Suprapubic skin (tissue), 4 donors: Measurements from ENCODE around the gene CAMTA1. TPM values are rescaled to one million over a fixed set of nuclear protein-coding genes. Genes with fewer than 3 reads are reported as not detected.

Experiments used
- DNase-seq, 2 donors: peaks; one replicate each; pipeline ENCODE4 v3.0.0-alpha.2; 2019; ENCODE audit warnings: low spot score in 2 of 2
- H3K27ac ChIP-seq: fragments of 200-600 bp; sonication (generic); one replicate; pipeline ENCODE4 v1.5.1; 2019
- H3K27me3 ChIP-seq: fragments of 200-600 bp; sonication (generic); one replicate; pipeline ENCODE4 v1.5.1; 2019
- H3K36me3 ChIP-seq: fragments of 200-600 bp; sonication (generic); one replicate; pipeline ENCODE4 v1.5.1; 2019
- H3K4me1 ChIP-seq: fragments of 200-600 bp; sonication (generic); one replicate; pipeline ENCODE4 v1.5.1; 2019
- H3K4me3 ChIP-seq: fragments of 200-600 bp; sonication (generic); one replicate; pipeline ENCODE4 v1.5.1; 2019; ENCODE audit warnings: mild to moderate bottlenecking
- H3K9me3 ChIP-seq: fragments of 200-600 bp; sonication (generic); one replicate; pipeline ENCODE4 v1.5.1; 2019
- CTCF ChIP-seq, 2 donors: fragments of 200-600 bp in 1 of 2; fragments of 450-650 bp in 1 of 2; sonication (generic) in 1 of 2; IDR thresholded peaks; one replicate each; pipeline ENCODE4 v1.5.1; 2016 to 2019; ENCODE audit warnings: antibody characterized with exemption in 2 of 2, mild to moderate bottlenecking in 1 of 2, moderate library complexity in 1 of 2
- EP300 ChIP-seq: sonication (generic); formaldehyde crosslinking; IDR thresholded peaks from one replicate; pipeline ENCODE4 v1.6.1; 2017; ENCODE audit warnings: antibody characterized with exemption
- POLR2A ChIP-seq, 2 donors: fragments of 450-650 bp; IDR thresholded peaks; one replicate each; pipeline ENCODE4 v1.6.1; 2017; ENCODE audit warnings: antibody characterized with exemption in 2 of 2, mild to moderate bottlenecking in 2 of 2, moderate library complexity in 2 of 2
- POLR2AphosphoS5 ChIP-seq, 3 donors: sonication (generic); formaldehyde crosslinking; IDR thresholded peaks; one replicate each; pipeline ENCODE4 v1.6.1; 2017; ENCODE audit warnings: antibody characterized with exemption in 3 of 3
- WGBS: methylation state at CpG from one replicate; pipeline ENCODE4 v1.1.5; 2018; 5-methylcytosine and 5-hydroxymethylcytosine counted together
- total RNA-seq, 4 donors: library from RNA; depleted of rRNA; stranded (reverse); fragments of >200 nt; gene quantifications; one replicate each; pipeline ENCODE4 v1.1.0, GENCODE V29; 2016

CAMTA1 gene
- total RNA-seq, 4 donors from 2014 or later = 40.4 to 54.1 (median 46.6) TPM

- peaks cover 3% of the 10 kb centered on the region for H3K36me3 ChIP-seq
- no peaks in the 10 kb centered on the region for H3K9me3 ChIP-seq
- TF ChIP-seq POLR2AphosphoS5 (IDR thresholded peaks at IDR 0.05) (no peak), POLR2A (IDR thresholded peaks at IDR 0.05) (no peak), CTCF (IDR thresholded peaks at IDR 0.05) (no peak), EP300 (no peak)
- DNase-seq = no peak
- 29% methylated on average over 2 of the region's 2 CpGs for WGBS
- peaks cover 15% of the 10 kb centered on the region for H3K4me1 ChIP-seq
- no peak overlapping the region for H3K27ac ChIP-seq
- no peak overlapping the region for H3K4me3 ChIP-seq
- H3K27me3 ChIP-seq = no peaks in the 10 kb centered on the region
These were observed 10.4 kb downstream of the CAMTA1 start for GRCh38 chr1:6795661-6796060.

GRCh38 chr1:6796095-6796494, 10.8 kb downstream of the CAMTA1 start:
- peaks cover 3% of the 10 kb centered on the region for H3K36me3 ChIP-seq
- H3K4me1 ChIP-seq = peaks cover 19% of the 10 kb centered on the region
- no peak overlapping the region for H3K4me3 ChIP-seq
- H3K9me3 ChIP-seq = no peaks in the 10 kb centered on the region
- H3K27ac ChIP-seq = no peak overlapping the region
- WGBS = 73% methylated on average over 9 of the region's 9 CpGs
- H3K27me3 ChIP-seq = no peaks in the 10 kb centered on the region
- TF ChIP-seq CTCF (IDR thresholded peaks at IDR 0.05) (no peak), EP300 (no peak), POLR2A (IDR thresholded peaks at IDR 0.05) (no peak), POLR2AphosphoS5 (IDR thresholded peaks at IDR 0.05) (no peak)
- DNase-seq = no peak

GRCh38 chr1:6799499-6799898, 14.2 kb downstream of the CAMTA1 start:
- Histone ChIP-seq H3K27ac (no peak overlapping the region), H3K36me3 (no peaks in the 10 kb centered on the region), H3K27me3 (no peaks in the 10 kb centered on the region), H3K4me3 (no peak overlapping the region), H3K9me3 (no peaks in the 10 kb centered on the region), H3K4me1 (peaks cover 17% of the 10 kb centered on the region)
- WGBS = 92% methylated on average over 4 of the region's 4 CpGs
- TF ChIP-seq POLR2AphosphoS5 (IDR thresholded peaks at IDR 0.05) = no peak
- no peak for TF ChIP-seq POLR2A (IDR thresholded peaks at IDR 0.05)
- TF ChIP-seq EP300 = no peak
- no peak for TF ChIP-seq CTCF (IDR thresholded peaks at IDR 0.05)
- DNase-seq = no peak

GRCh38 chr1:6800745-6801144, 15.5 kb downstream of the CAMTA1 start:
- DNase-seq = no peak
- Histone ChIP-seq H3K36me3 (no peaks in the 10 kb centered on the region), H3K4me1 (peaks cover 14% of the 10 kb centered on the region), H3K27me3 (no peaks in the 10 kb centered on the region), H3K4me3 (no peak overlapping the region), H3K27ac (no peak overlapping the region), H3K9me3 (no peaks in the 10 kb centered on the region)
- TF ChIP-seq POLR2AphosphoS5 (IDR thresholded peaks at IDR 0.05) = no peak
- no peak for TF ChIP-seq CTCF (IDR thresholded peaks at IDR 0.05)
- TF ChIP-seq POLR2A (IDR thresholded peaks at IDR 0.05) = no peak
- no peak for TF ChIP-seq EP300
- WGBS = 49% methylated on average over 4 of the region's 4 CpGs

GRCh38 chr1:6801199-6801598, 15.9 kb downstream of the CAMTA1 start:
- no peaks in the 10 kb centered on the region for H3K36me3 ChIP-seq
- no peak overlapping the region for H3K4me3 ChIP-seq
- no peaks in the 10 kb centered on the region for H3K27me3 ChIP-seq
- 89% methylated on average over 2 of the region's 2 CpGs for WGBS
- DNase-seq = no peak
- no peaks in the 10 kb centered on the region for H3K9me3 ChIP-seq
- no peak overlapping the region for H3K27ac ChIP-seq
- peaks cover 12% of the 10 kb centered on the region for H3K4me1 ChIP-seq
- TF ChIP-seq POLR2A (IDR thresholded peaks at IDR 0.05) (no peak), POLR2AphosphoS5 (IDR thresholded peaks at IDR 0.05) (no peak), EP300 (no peak), CTCF (IDR thresholded peaks at IDR 0.05) (no peak)
